ENCODE data around the gene GALC. TPM values are rescaled to one million over a fixed set of nuclear protein-coding genes. Genes with fewer than 3 reads are reported as not detected.
A peak's percentile ranks its signal among the peaks of the same experiment; 100 is the strongest.

Gene GALC
- total RNA-seq, 1 experiment from 2014 or later, result 33.4 TPM

GRCh38 chr14:87935886-87936285, 57.1 kb downstream of the GALC start:
- H3K36me3 ChIP-seq (ENCODE audit: insufficient read depth, low read length), result no peaks in the 10 kb centered on the region
- H3K4me2 ChIP-seq (ENCODE audit: low read depth, low read length, poor library complexity, severe bottlenecking), result no peak overlapping the region
- H3K9me2 ChIP-seq (replicated peaks; ENCODE audit: insufficient read depth, low read length), result no peaks in the 10 kb centered on the region
- no peaks in the 10 kb centered on the region for H3K79me2 ChIP-seq (ENCODE audit: low read length)
- no peaks in the 10 kb centered on the region for H4K20me1 ChIP-seq (ENCODE audit: insufficient read depth, low read depth, low read length)
- H3K4me3 ChIP-seq (ENCODE audit: low read length), result no peak overlapping the region
- H3K27me3 ChIP-seq (ENCODE audit: low read length), result no peaks in the 10 kb centered on the region
- H2AFZ ChIP-seq (ENCODE audit: low read length), result no peak overlapping the region
- no peaks in the 10 kb centered on the region for H3K9me3 ChIP-seq (ENCODE audit: low read length)
- H3K27ac ChIP-seq (ENCODE audit: low read length), result no peak overlapping the region
- no peak overlapping the region for H3K9ac ChIP-seq (ENCODE audit: low read length)
- no peak for DNase-seq
- peaks cover 18% of the 10 kb centered on the region for H3K4me1 ChIP-seq (ENCODE audit: low read length)

GRCh38 chr14:87935081-87935828, 57.7 kb downstream of the GALC start:
- Histone ChIP-seq H3K4me1 (ENCODE audit: low read length) (peaks cover 13% of the 10 kb centered on the region), H3K36me3 (ENCODE audit: insufficient read depth, low read length) (no peaks in the 10 kb centered on the region), H3K27ac (ENCODE audit: low read length) (no peak overlapping the region), H3K4me3 (ENCODE audit: low read length) (no peak overlapping the region), H4K20me1 (ENCODE audit: insufficient read depth, low read depth, low read length) (no peaks in the 10 kb centered on the region), H3K79me2 (ENCODE audit: low read length) (no peaks in the 10 kb centered on the region), H3K4me2 (ENCODE audit: low read depth, low read length, poor library complexity, severe bottlenecking) (no peak overlapping the region), H2AFZ (ENCODE audit: low read length) (no peak overlapping the region), H3K9ac (ENCODE audit: low read length) (no peak overlapping the region), H3K9me3 (ENCODE audit: low read length) (no peaks in the 10 kb centered on the region), H3K27me3 (ENCODE audit: low read length) (no peaks in the 10 kb centered on the region), H3K9me2 (replicated peaks; ENCODE audit: insufficient read depth, low read length) (no peaks in the 10 kb centered on the region)
- DNase-seq, result no peak

GRCh38 chr14:87934185-87934584, 58.8 kb downstream of the GALC start:
- peaks cover 10% of the 10 kb centered on the region for H3K4me1 ChIP-seq (ENCODE audit: low read length)
- H3K9ac ChIP-seq (ENCODE audit: low read length), result no peak overlapping the region
- no peaks in the 10 kb centered on the region for H3K79me2 ChIP-seq (ENCODE audit: low read length)
- DNase-seq, result peak; percentile 66
- H3K9me2 ChIP-seq (replicated peaks; ENCODE audit: insufficient read depth, low read length), result no peaks in the 10 kb centered on the region
- no peaks in the 10 kb centered on the region for H3K27me3 ChIP-seq (ENCODE audit: low read length)
- H4K20me1 ChIP-seq (ENCODE audit: insufficient read depth, low read depth, low read length), result no peaks in the 10 kb centered on the region
- H3K4me3 ChIP-seq (ENCODE audit: low read length), result no peak overlapping the region
- no peak overlapping the region for H3K27ac ChIP-seq (ENCODE audit: low read length)
- H3K4me2 ChIP-seq (ENCODE audit: low read depth, low read length, poor library complexity, severe bottlenecking), result no peak overlapping the region
- H3K36me3 ChIP-seq (ENCODE audit: insufficient read depth, low read length), result no peaks in the 10 kb centered on the region
- H2AFZ ChIP-seq (ENCODE audit: low read length), result no peak overlapping the region
- no peaks in the 10 kb centered on the region for H3K9me3 ChIP-seq (ENCODE audit: low read length)

GRCh38 chr14:87916886-87917275, 76.1 kb downstream of the GALC start:
- Histone ChIP-seq H3K4me1 (ENCODE audit: low read length) (no peaks in the 10 kb centered on the region), H3K79me2 (ENCODE audit: low read length) (no peaks in the 10 kb centered on the region), H4K20me1 (ENCODE audit: insufficient read depth, low read depth, low read length) (no peaks in the 10 kb centered on the region), H3K9ac (ENCODE audit: low read length) (no peak overlapping the region), H3K27me3 (ENCODE audit: low read length) (no peaks in the 10 kb centered on the region; the same call in 1 of the 2 replicates), H3K4me2 (ENCODE audit: low read depth, low read length, poor library complexity, severe bottlenecking) (no peak overlapping the region), H2AFZ (ENCODE audit: low read length) (no peak overlapping the region), H3K36me3 (ENCODE audit: insufficient read depth, low read length) (no peaks in the 10 kb centered on the region), H3K9me3 (ENCODE audit: low read length) (peaks cover 3% of the 10 kb centered on the region; the same call in 1 of the 2 replicates), H3K27ac (ENCODE audit: low read length) (no peak overlapping the region), H3K9me2 (replicated peaks; ENCODE audit: insufficient read depth, low read length) (no peaks in the 10 kb centered on the region), H3K4me3 (ENCODE audit: low read length) (no peak overlapping the region)
- DNase-seq, result no peak

GRCh38 chr14:87916103-87916885, 76.7 kb downstream of the GALC start:
- no peak overlapping the region for H2AFZ ChIP-seq (ENCODE audit: low read length)
- H4K20me1 ChIP-seq (ENCODE audit: insufficient read depth, low read depth, low read length), result no peaks in the 10 kb centered on the region
- no peaks in the 10 kb centered on the region for H3K9me2 ChIP-seq (replicated peaks; ENCODE audit: insufficient read depth, low read length)
- peaks cover 3% of the 10 kb centered on the region; the same call in 1 of the 2 replicates for H3K9me3 ChIP-seq (ENCODE audit: low read length)
- no peak overlapping the region for H3K9ac ChIP-seq (ENCODE audit: low read length)
- H3K79me2 ChIP-seq (ENCODE audit: low read length), result no peaks in the 10 kb centered on the region
- no peaks in the 10 kb centered on the region; the same call in 1 of the 2 replicates for H3K27me3 ChIP-seq (ENCODE audit: low read length)
- no peak for DNase-seq
- no peak overlapping the region for H3K4me3 ChIP-seq (ENCODE audit: low read length)
- H3K4me2 ChIP-seq (ENCODE audit: low read depth, low read length, poor library complexity, severe bottlenecking), result no peak overlapping the region
- H3K36me3 ChIP-seq (ENCODE audit: insufficient read depth, low read length), result no peaks in the 10 kb centered on the region
- no peak overlapping the region for H3K27ac ChIP-seq (ENCODE audit: low read length)
- no peaks in the 10 kb centered on the region for H3K4me1 ChIP-seq (ENCODE audit: low read length)

GRCh38 chr14:87908550-87908949, 84.4 kb downstream of the GALC start:
- no peak overlapping the region for H2AFZ ChIP-seq (ENCODE audit: low read length)

GRCh38 chr14:87901652-87902051, 91.3 kb downstream of the GALC start:
- Histone ChIP-seq H3K4me2 (ENCODE audit: low read depth, low read length, poor library complexity, severe bottlenecking) (no peak overlapping the region), H3K9me2 (replicated peaks; ENCODE audit: insufficient read depth, low read length) (no peaks in the 10 kb centered on the region), H3K27ac (ENCODE audit: low read length) (no peak overlapping the region), H3K9ac (ENCODE audit: low read length) (no peak overlapping the region), H3K79me2 (ENCODE audit: low read length) (no peaks in the 10 kb centered on the region), H3K4me3 (ENCODE audit: low read length) (no peak overlapping the region), H3K4me1 (ENCODE audit: low read length) (peaks cover 22% of the 10 kb centered on the region), H3K9me3 (ENCODE audit: low read length) (no peaks in the 10 kb centered on the region), H3K36me3 (ENCODE audit: insufficient read depth, low read length) (no peaks in the 10 kb centered on the region), H4K20me1 (ENCODE audit: insufficient read depth, low read depth, low read length) (no peaks in the 10 kb centered on the region), H3K27me3 (ENCODE audit: low read length) (no peaks in the 10 kb centered on the region), H2AFZ (ENCODE audit: low read length) (no peak overlapping the region)
- DNase-seq, result no peak

More at GRCh38 chr14:87908550-87908949, 84.4 kb downstream of the GALC start:
- H3K9me2 ChIP-seq (replicated peaks; ENCODE audit: insufficient read depth, low read length), result no peaks in the 10 kb centered on the region
- no peak for DNase-seq
- no peak overlapping the region for H3K4me3 ChIP-seq (ENCODE audit: low read length)
- no peaks in the 10 kb centered on the region for H4K20me1 ChIP-seq (ENCODE audit: insufficient read depth, low read depth, low read length)
- peaks cover 3% of the 10 kb centered on the region; the same call in 1 of the 2 replicates for H3K27me3 ChIP-seq (ENCODE audit: low read length)
- H3K4me1 ChIP-seq (ENCODE audit: low read length), result no peaks in the 10 kb centered on the region
- H3K79me2 ChIP-seq (ENCODE audit: low read length), result no peaks in the 10 kb centered on the region
- no peaks in the 10 kb centered on the region; the same call in 1 of the 2 replicates for H3K36me3 ChIP-seq (ENCODE audit: insufficient read depth, low read length)
- no peak overlapping the region for H3K4me2 ChIP-seq (ENCODE audit: low read depth, low read length, poor library complexity, severe bottlenecking)
- peaks cover 17% of the 10 kb centered on the region for H3K9me3 ChIP-seq (ENCODE audit: low read length)
- no peak overlapping the region for H3K9ac ChIP-seq (ENCODE audit: low read length)
- no peak overlapping the region for H3K27ac ChIP-seq (ENCODE audit: low read length)

GRCh38 chr14:87901236-87901635, 91.7 kb downstream of the GALC start:
- Histone ChIP-seq H3K9me2 (replicated peaks; ENCODE audit: insufficient read depth, low read length) (no peaks in the 10 kb centered on the region), H3K27ac (ENCODE audit: low read length) (no peak overlapping the region)

More at GRCh38 chr14:87901236-87901635, 91.7 kb downstream of the GALC start:
- no peak for DNase-seq
- no peaks in the 10 kb centered on the region for H3K79me2 ChIP-seq (ENCODE audit: low read length)
- H3K9me3 ChIP-seq (ENCODE audit: low read length), result no peaks in the 10 kb centered on the region
- no peak overlapping the region for H3K4me2 ChIP-seq (ENCODE audit: low read depth, low read length, poor library complexity, severe bottlenecking)
- no peaks in the 10 kb centered on the region for H3K27me3 ChIP-seq (ENCODE audit: low read length)
- H3K4me3 ChIP-seq (ENCODE audit: low read length), result no peak overlapping the region
- H3K36me3 ChIP-seq (ENCODE audit: insufficient read depth, low read length), result no peaks in the 10 kb centered on the region
- H3K4me1 ChIP-seq (ENCODE audit: low read length), result peaks cover 24% of the 10 kb centered on the region
- no peak overlapping the region for H2AFZ ChIP-seq (ENCODE audit: low read length)
- H4K20me1 ChIP-seq (ENCODE audit: insufficient read depth, low read depth, low read length), result no peaks in the 10 kb centered on the region
- H3K9ac ChIP-seq (ENCODE audit: low read length), result no peak overlapping the region

All from Karpas-422 (cell line).